ENCODE measurements around the gene ZNF521. TPM values are rescaled to one million over a fixed set of nuclear protein-coding genes. Genes with fewer than 3 reads are reported as not detected.

The ZNF521 gene
- total and polyA plus RNA-seq, 10 of the 15 experiments (the other 5 are each of a cell fraction or from before 2014, with no cell fraction given) = 0.02 to 0.05 (median 0.04) TPM; not detected in 6

- no peak overlapping the region for H3K4me2 ChIP-seq (ENCODE audit: control insufficient read depth, insufficient read depth)
- H3K36me3 ChIP-seq (ENCODE audit: control insufficient read depth in 2 of 2, insufficient read depth in 2 of 2, low read length in 1 of 2) = no peaks in the 10 kb centered on the region
- ATAC-seq = no peak
- H4K20me1 ChIP-seq (ENCODE audit: control insufficient read depth, insufficient read depth) = no peaks in the 10 kb centered on the region
- no TSS peak for BruUV-seq (replicated peaks)
- WGBS (ENCODE audit: insufficient coverage, insufficient replicate concordance, low lambda C conversion rate, missing lambda C conversion rate) = 46% methylated on average over 9 of the region's 9 CpGs
- H2AFZ ChIP-seq (ENCODE audit: control insufficient read depth, low read depth, low read length) = no peak overlapping the region
- H3K4me3 ChIP-seq = no peak overlapping the region
- intact Hi-C loops (cut with micrococcal nuclease; ENCODE audit: unreplicated experiment) (no loop called here), in situ Hi-C loops (cut with MboI) (no loop called here)
- no peak for DNase-seq (ENCODE audit: low read depth, low spot score)
- H3K9ac ChIP-seq (ENCODE audit: control insufficient read depth, insufficient read depth, low read length) = no peak overlapping the region
- ChIA-PET RAD21 (ENCODE audit: unreplicated experiment) (no interaction called here), SMC1A (ENCODE audit: uncharacterized antibody, unreplicated experiment) (no interaction called here), CTCF (interaction anchor here (0.6 kb wide), 1 partner anchor 215 kb away, joined by 4 read pairs; no protein-coding TSS in a partner anchor), POLR2A (no interaction called here)
- FAIRE-seq = no peak
- no peak overlapping the region for H3K27ac ChIP-seq (ENCODE audit: control insufficient read depth, insufficient read depth)
- no peaks in the 10 kb centered on the region for H3K79me2 ChIP-seq (ENCODE audit: control insufficient read depth, insufficient read depth, low read length)
- TF ChIP-seq ZNF384 (IDR thresholded peaks at IDR 0.05; ENCODE audit: borderline replicate concordance, low read depth, low read length) = no peak
- no peak for TF ChIP-seq GABPA (IDR thresholded peaks at IDR 0.05; ENCODE audit: low read depth)
- no peak for TF ChIP-seq SP1 (IDR thresholded peaks at IDR 0.05; ENCODE audit: low read depth, low read length)
- no peak for TF ChIP-seq GATAD2B (conservative IDR thresholded peaks at IDR 0.05; ENCODE audit: low read depth)
- TF ChIP-seq MTA2 (IDR thresholded peaks at IDR 0.05; ENCODE audit: low read depth) = no peak
- TF ChIP-seq ZBTB11 (CRISPR knock-in tag; IDR thresholded peaks at IDR 0.05) = no peak
- no peak for TF ChIP-seq JUND (IDR thresholded peaks at IDR 0.05; ENCODE audit: low read depth, low read length)
- no peaks in the 10 kb centered on the region for H3K4me1 ChIP-seq (ENCODE audit: control insufficient read depth, insufficient read depth, low read length)
- H3K9me3 ChIP-seq (replicated peaks; ENCODE audit: control insufficient read depth, insufficient read depth, low read length) = no peaks in the 10 kb centered on the region
- H3K27me3 ChIP-seq (replicated peaks in 1 of 2; ENCODE audit: control insufficient read depth in 2 of 2, insufficient read depth in 2 of 2, low read length in 1 of 2) = no peaks in the 10 kb centered on the region; a peak in 2 of 4 replicates
These were observed 62.9 kb downstream of the ZNF521 start for GRCh38 chr18:25289001-25289631.
